HepG2 (cell line): Measurements from ENCODE around the gene CEP120.

Experiments
- CHD2 ChIP-seq: IDR thresholded peaks from 2 replicates; pipeline ENCODE4 v1.6.1; 2011; ENCODE audit warnings: low read depth, low read length, improper control_type of control experiment
- EZH2 ChIP-seq: conservative IDR thresholded peaks from 2 replicates; pipeline ENCODE4 v1.6.1; 2012; ENCODE audit warnings: mild to moderate bottlenecking, low read depth, low read length, moderate library complexity
- GTF2F1 ChIP-seq: fragments of 150-350 bp; IDR thresholded peaks from 2 replicates; pipeline ENCODE4 v1.6.1; 2014; ENCODE audit warnings: low read length
- POLR2A ChIP-seq, 2 experiments: IDR thresholded peaks; 2 replicates each; pipeline ENCODE4 v1.6.1; 2011; ENCODE audit warnings: low read depth in 2 of 2, low read length in 2 of 2, mild to moderate bottlenecking in 1 of 2, moderate library complexity in 1 of 2; ENCODE audit not compliant: insufficient read depth in 1 of 2
- PRPF4 ChIP-seq: fragments of 200-400 bp; formaldehyde crosslinking; IDR thresholded peaks from 2 replicates; pipeline ENCODE4 v1.6.1; 2016; ENCODE audit warnings: low read length, low read depth; ENCODE audit not compliant: poor library complexity, severe bottlenecking
- SP1 ChIP-seq, 2 experiments: fragments of 450-650 bp in 1 of 2; sonication (generic) in 1 of 2; formaldehyde crosslinking in 1 of 2; IDR thresholded peaks; 2 replicates each; pipeline versions ENCODE4 v1.4.0 to v1.6.1; 2016 to 2020; ENCODE audit warnings: missing genetic modification reagents in 1 of 2
- ZBTB10 ChIP-seq: sonication (generic); formaldehyde crosslinking; IDR thresholded peaks from 2 replicates; pipeline ENCODE4 v1.4.0; 2020; ENCODE audit warnings: missing genetic modification reagents, borderline replicate concordance
- ZFP36 ChIP-seq: fragments of 150-350 bp; IDR thresholded peaks from 2 replicates; pipeline ENCODE4 v1.6.1; 2018; ENCODE audit warnings: borderline replicate concordance, low read length, low read depth; ENCODE audit not compliant: partially characterized antibody
- ZKSCAN1 ChIP-seq: fragments of 150-350 bp; IDR thresholded peaks from 2 replicates; pipeline ENCODE4 v1.6.1; 2014; ENCODE audit warnings: low read length
- ZNF263 ChIP-seq: sonication (generic); formaldehyde crosslinking; IDR thresholded peaks from 2 replicates; pipeline ENCODE4 v1.4.0; 2020; ENCODE audit warnings: missing genetic modification reagents
- ZNF280D ChIP-seq: sonication (generic); formaldehyde crosslinking; IDR thresholded peaks from 2 replicates; pipeline ENCODE4 v1.5.1; 2020; ENCODE audit warnings: mild to moderate bottlenecking, missing genetic modification reagents
- ZNF407 ChIP-seq: sonication (generic); formaldehyde crosslinking; IDR thresholded peaks from one replicate; pipeline ENCODE4 v1.5.1; 2020; ENCODE audit warnings: mild to moderate bottlenecking, missing genetic modification reagents; ENCODE audit errors: not compliant biosample characterization
- ZNF83 ChIP-seq: sonication (generic); formaldehyde crosslinking; IDR thresholded peaks from 2 replicates; pipeline ENCODE4 v1.4.0; 2020; ENCODE audit warnings: missing genetic modification reagents, mild to moderate bottlenecking, borderline replicate concordance
- TF ChIP-seq, protein P1 (sequence below): sonication (generic); formaldehyde crosslinking; IDR thresholded peaks from 2 replicates; pipeline ENCODE4 v1.4.0; 2020; ENCODE audit warnings: missing genetic modification reagents

DNA sequence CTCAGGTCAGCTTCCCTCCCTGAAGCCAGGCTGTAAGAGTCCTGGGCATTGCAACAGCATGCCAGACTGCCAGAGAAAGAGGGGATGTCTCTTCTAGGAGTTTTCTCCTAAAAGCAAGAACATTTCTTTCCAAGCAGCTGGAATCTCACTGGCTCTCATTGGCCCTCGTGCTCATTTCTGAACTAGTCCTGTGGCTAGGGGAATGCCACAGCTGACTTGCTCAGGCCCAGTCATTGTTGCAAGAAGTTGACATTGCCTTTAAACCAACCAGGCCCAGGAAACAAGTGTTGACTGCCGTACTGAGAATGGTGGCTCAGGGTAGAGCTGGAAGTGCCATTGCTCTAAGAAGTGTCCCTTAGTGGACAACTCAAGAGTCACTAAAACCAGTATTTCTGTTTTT, 15.0 kb upstream of the CEP120 start:
- TF ChIP-seq ZFP36, result no peak
- TF ChIP-seq PRPF4, result no peak
- TF ChIP-seq POLR2A (IDR thresholded peaks at IDR 0.05; ENCODE audit: insufficient read depth in 1 of 2, low read depth in 2 of 2, low read length in 2 of 2), result no peak
- no peak for TF ChIP-seq SP1 (IDR thresholded peaks at IDR 0.05)
- TF ChIP-seq SP1 (CRISPR knock-in tag; IDR thresholded peaks at IDR 0.05), result no peak
- TF ChIP-seq EZH2, result no peak
- no peak for TF ChIP-seq ZNF263 (CRISPR knock-in tag)
- no peak for TF ChIP-seq ZBTB10 (CRISPR knock-in tag)
- no peak for TF ChIP-seq ZNF280D
- no peak for TF ChIP-seq GTF2F1
- no peak for TF ChIP-seq ZNF83 (CRISPR knock-in tag)
- TF ChIP-seq ZKSCAN1, result no peak
- TF ChIP-seq, protein P1, sequence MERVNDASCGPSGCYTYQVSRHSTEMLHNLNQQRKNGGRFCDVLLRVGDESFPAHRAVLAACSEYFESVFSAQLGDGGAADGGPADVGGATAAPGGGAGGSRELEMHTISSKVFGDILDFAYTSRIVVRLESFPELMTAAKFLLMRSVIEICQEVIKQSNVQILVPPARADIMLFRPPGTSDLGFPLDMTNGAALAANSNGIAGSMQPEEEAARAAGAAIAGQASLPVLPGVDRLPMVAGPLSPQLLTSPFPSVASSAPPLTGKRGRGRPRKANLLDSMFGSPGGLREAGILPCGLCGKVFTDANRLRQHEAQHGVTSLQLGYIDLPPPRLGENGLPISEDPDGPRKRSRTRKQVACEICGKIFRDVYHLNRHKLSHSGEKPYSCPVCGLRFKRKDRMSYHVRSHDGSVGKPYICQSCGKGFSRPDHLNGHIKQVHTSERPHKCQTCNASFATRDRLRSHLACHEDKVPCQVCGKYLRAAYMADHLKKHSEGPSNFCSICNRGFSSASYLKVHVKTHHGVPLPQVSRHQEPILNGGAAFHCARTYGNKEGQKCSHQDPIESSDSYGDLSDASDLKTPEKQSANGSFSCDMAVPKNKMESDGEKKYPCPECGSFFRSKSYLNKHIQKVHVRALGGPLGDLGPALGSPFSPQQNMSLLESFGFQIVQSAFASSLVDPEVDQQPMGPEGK (CRISPR knock-in tag), result no peak
- TF ChIP-seq CHD2, result no peak
- no peak for TF ChIP-seq ZNF407
